ENCODE measurements around the gene HDC. TPM values are rescaled to one million over a fixed set of nuclear protein-coding genes. Genes with fewer than 3 reads are reported as not detected.

HDC gene
- total RNA-seq (2016; rRNA removed; fragmentation: Illumina TruSeq; extraction: Trizol) (not detected in 2 replicates), polyA plus RNA-seq (2011; rRNA removed) (not detected in 2 replicates), polyA minus RNA-seq (2011; rRNA and poly(A)+ RNA removed; ENCODE audit: low replicate concordance) (1.1 TPM in 1 of 2 replicates, not detected in the other), Bru-seq, nascent RNA (not detected), BruChase-seq, experiment 1, labeled RNA remaining after a 6-hour chase (not detected), BruChase-seq, experiment 2, labeled RNA remaining after a 2-hour chase (percentile 4 among the genes with signal in this experiment)
- total RNA-seq (2016; cell fraction: cytosol; rRNA removed; fragmentation: Illumina TruSeq; extraction: Trizol; ENCODE audit: low read depth) = not detected in 2 replicates
- total RNA-seq (2016; cell fraction: insoluble cytoplasmic fraction; rRNA removed; fragmentation: Illumina TruSeq; extraction: Trizol) = not detected in 2 replicates
- total RNA-seq (2016; cell fraction: membrane; rRNA removed; fragmentation: Illumina TruSeq; extraction: Trizol) = not detected in 2 replicates
- not detected in 2 replicates for total RNA-seq (2016; cell fraction: nucleus; rRNA removed; fragmentation: Illumina TruSeq; extraction: Trizol)
- not detected in 2 replicates for polyA plus RNA-seq (2011; cell fraction: cytosol; rRNA removed)
- polyA plus RNA-seq (2011; cell fraction: nucleus; rRNA removed) = 0.19 TPM in 1 of 2 replicates, not detected in the other
- polyA plus RNA-seq (2012) = not detected in 2 replicates
- polyA plus RNA-seq (2016; cell fraction: cytosol; fragmentation: Illumina TruSeq; extraction: Trizol; ENCODE audit: low read depth) = not detected in 2 replicates
- polyA plus RNA-seq (2016; cell fraction: insoluble cytoplasmic fraction; fragmentation: Illumina TruSeq; extraction: Trizol; ENCODE audit: low read depth) = not detected in 2 replicates
- polyA plus RNA-seq (2016; cell fraction: membrane; fragmentation: Illumina TruSeq; extraction: Trizol; ENCODE audit: low read depth) = not detected in 2 replicates
- polyA plus RNA-seq (2016; cell fraction: nucleus; fragmentation: Illumina TruSeq; extraction: Trizol; ENCODE audit: insufficient read depth, low read depth) = not detected in 2 replicates
- polyA minus RNA-seq (2011; cell fraction: cytosol; rRNA and poly(A)+ RNA removed) = not detected in 2 replicates
- polyA minus RNA-seq (2011; cell fraction: nucleus; rRNA and poly(A)+ RNA removed) = not detected in 2 replicates
- long read RNA-seq, experiment 1 = 0 reads
- long read RNA-seq, experiment 2 = 0 reads

- intact Hi-C loops (cut with micrococcal nuclease; ENCODE audit: unreplicated experiment) = no loop called here
- CTCF ChIA-PET (ENCODE audit: low intra/inter-chr PET ratio, low total read pairs) = no interaction called here
- TF ChIP-seq ZNF558 (CRISPR knock-in tag; IDR thresholded peaks at IDR 0.05; ENCODE audit: borderline replicate concordance) (no peak), ARID2 (CRISPR knock-in tag; IDR thresholded peaks at IDR 0.05; ENCODE audit: borderline replicate concordance) (no peak), ZFP41 (CRISPR knock-in tag; IDR thresholded peaks at IDR 0.05; ENCODE audit: borderline replicate concordance) (no peak), ZMYM2 (CRISPR knock-in tag; IDR thresholded peaks at IDR 0.05) (no peak), KLF11 (CRISPR knock-in tag; IDR thresholded peaks at IDR 0.05) (no peak), TAF15 (IDR thresholded peaks at IDR 0.05; ENCODE audit: low read depth, low read length, poor library complexity, severe bottlenecking) (no peak)
- Histone ChIP-seq H2AFZ (ENCODE audit: low read length) (no peak within 1 kb of the TSS), H3K4me2 (ENCODE audit: low read depth, low read length) (no peak within 1 kb of the TSS), H3K9me3 (ENCODE audit: low read length) (no peaks in the 10 kb centered on the region), H3K27me3 (ENCODE audit: control insufficient read depth in 1 of 2, insufficient read depth in 2 of 2, low read length in 2 of 2) (no peaks in the 10 kb centered on the region; a peak in 1 of 5 replicates), H3K4me1 (ENCODE audit: insufficient read depth, low read length) (peaks cover 13% of the 10 kb centered on the region), H3K79me2 (ENCODE audit: insufficient read depth, low read length) (no peaks in the 10 kb centered on the region), H3K4me3 (replicated peaks in 1 of 3; ENCODE audit: insufficient read depth in 1 of 3, low read depth in 2 of 3, low read length in 3 of 3) (no peak within 1 kb of the TSS), H3K36me3 (replicated peaks in 1 of 2; ENCODE audit: control insufficient read depth in 1 of 2, insufficient read depth in 2 of 2, low read length in 2 of 2) (no peaks in the 10 kb centered on the region), H4K20me1 (ENCODE audit: insufficient read depth, low read length) (no peaks in the 10 kb centered on the region), H3K9ac (ENCODE audit: insufficient read depth, low read depth, low read length) (no peak within 1 kb of the TSS), H3K27ac (ENCODE audit: extremely low read length, insufficient read depth, low read length) (no peak within 1 kb of the TSS)
- FAIRE-seq = no peak
- no TSS peak for BruUV-seq (replicated peaks)
- POLR2A ChIA-PET = no interaction called here
- in situ Hi-C loops (cut with HindIII; ENCODE audit: extremely low pct_ligation_motif_present, low pct_unique_long_range_greater_than_20kb) = no loop called here
- no peak for DNase-seq (ENCODE audit: low spot score)
- 55% methylated on average over 9 of the region's 9 CpGs for WGBS (ENCODE audit: low lambda C conversion rate)
- no peak for ATAC-seq
These were observed at the start of gene HDC for GRCh38 chr15:50265620-50266019. Gene HDC, minus strand, starts transcription at chr15:50265726. Its CDS starts 103 bp downstream, at chr15:50265623.
